ENCODE data around the gene TENM4.

DNA sequence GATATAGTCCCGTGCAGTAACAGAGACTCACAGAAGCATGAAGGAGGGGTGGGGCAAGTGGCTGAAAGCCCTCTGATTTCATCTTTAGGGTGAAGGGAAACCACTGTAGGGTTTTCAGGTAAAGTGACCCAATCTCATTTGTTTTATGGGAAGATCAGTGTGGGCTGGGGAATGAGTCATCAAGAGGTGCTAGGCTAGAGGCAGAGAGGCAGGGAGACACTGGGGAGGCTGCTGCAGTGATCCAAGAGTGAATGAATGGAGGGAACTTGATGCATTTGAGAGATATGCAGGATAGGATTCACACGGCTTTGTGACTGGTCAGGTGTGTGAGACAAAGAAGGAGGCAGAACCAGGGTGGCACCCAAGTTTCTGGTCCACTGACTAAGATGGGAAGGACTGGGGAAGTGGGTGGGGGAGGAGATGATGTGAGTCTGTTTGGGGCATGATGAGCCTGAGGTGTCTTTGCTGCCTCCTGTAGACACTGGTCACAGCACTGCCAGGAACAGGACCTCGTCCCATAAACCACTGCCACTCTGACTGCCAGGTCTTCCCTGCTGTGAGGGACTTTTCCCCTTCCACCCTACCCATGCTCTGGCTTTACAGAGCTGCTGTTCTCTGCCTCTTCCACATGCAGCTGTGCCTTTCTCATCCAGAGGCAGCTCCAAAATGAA, 239.0 kb downstream of the TENM4 start:
- no peak for TF ChIP-seq YY1 (IDR thresholded peaks at IDR 0.05)
- TF ChIP-seq, protein P1, sequence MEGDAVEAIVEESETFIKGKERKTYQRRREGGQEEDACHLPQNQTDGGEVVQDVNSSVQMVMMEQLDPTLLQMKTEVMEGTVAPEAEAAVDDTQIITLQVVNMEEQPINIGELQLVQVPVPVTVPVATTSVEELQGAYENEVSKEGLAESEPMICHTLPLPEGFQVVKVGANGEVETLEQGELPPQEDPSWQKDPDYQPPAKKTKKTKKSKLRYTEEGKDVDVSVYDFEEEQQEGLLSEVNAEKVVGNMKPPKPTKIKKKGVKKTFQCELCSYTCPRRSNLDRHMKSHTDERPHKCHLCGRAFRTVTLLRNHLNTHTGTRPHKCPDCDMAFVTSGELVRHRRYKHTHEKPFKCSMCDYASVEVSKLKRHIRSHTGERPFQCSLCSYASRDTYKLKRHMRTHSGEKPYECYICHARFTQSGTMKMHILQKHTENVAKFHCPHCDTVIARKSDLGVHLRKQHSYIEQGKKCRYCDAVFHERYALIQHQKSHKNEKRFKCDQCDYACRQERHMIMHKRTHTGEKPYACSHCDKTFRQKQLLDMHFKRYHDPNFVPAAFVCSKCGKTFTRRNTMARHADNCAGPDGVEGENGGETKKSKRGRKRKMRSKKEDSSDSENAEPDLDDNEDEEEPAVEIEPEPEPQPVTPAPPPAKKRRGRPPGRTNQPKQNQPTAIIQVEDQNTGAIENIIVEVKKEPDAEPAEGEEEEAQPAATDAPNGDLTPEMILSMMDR (IDR thresholded peaks at IDR 0.05; ENCODE audit: low read depth, low read length, missing input control) = no peak
- TF ChIP-seq, protein P2, sequence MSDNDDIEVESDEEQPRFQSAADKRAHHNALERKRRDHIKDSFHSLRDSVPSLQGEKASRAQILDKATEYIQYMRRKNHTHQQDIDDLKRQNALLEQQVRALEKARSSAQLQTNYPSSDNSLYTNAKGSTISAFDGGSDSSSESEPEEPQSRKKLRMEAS (IDR thresholded peaks at IDR 0.05) = no peak
